ENCODE measurements around the gene GOLGA2. TPM values are rescaled to one million over a fixed set of nuclear protein-coding genes. Genes with fewer than 3 reads are reported as not detected.
A peak's percentile ranks its signal among the peaks of the same experiment; 100 is the strongest.

The GOLGA2 gene
- total and polyA plus RNA-seq, 2 of the 13 experiments (the other 11 are each of a cell fraction or from before 2014, with no cell fraction given), result 45.3 to 45.8 TPM

DNA sequence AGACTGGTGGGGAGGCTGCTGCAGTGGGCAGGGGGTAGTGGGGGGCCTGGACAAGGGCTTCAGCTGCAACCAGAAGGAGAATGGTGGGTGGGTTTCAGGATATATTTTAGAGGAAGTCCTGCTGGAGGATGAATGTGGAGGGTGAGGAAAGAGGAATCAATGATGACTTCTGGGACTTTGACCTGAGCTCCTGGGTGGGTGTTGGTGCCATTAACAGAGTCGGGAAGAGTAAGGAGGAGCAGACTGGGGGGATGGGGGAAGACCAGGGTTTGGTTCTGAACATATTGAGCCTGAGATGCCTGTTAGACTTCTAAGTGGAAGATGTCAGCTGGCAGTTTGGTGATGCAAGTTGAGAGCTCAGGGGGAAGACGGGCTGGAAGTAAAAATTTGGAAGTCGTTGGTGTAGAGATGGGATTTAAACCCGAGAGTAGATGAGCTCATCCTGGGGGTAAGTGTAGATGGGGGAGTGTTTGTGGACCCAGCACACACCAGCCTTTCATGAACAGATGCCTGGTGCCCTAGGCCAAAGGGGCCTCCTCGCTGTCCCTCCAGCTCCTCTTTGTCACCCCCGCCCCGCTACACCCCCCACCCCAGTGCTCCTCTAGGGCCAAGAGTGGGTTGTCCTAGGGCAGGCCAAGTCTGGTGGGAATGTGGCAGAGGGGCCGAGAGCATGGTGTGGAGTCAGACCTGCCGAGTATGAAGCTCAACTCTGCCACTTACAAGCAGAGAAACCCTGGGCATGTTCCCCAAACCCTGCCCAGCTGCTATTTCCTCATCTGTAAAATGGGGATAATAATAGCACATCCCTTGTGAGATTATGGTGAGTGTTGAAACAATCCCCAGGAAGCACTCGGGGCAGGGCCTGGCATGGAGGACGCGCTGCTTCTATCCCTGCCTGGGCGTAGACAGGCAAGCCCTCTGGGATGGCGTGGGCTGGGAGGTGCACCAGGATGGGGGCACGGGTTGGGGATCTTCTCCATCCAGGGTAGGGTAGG, 68.6 kb downstream of the GOLGA2 start:
- H3K27ac ChIP-seq (ENCODE audit: extremely low read length, insufficient read depth, low read length), result no peak overlapping the region
- no peak overlapping the region for H3K9ac ChIP-seq (ENCODE audit: insufficient read depth, low read depth, low read length)
- FAIRE-seq (no peak), DNase-seq (ENCODE audit: low spot score) (no peak), ATAC-seq (no peak)
- H3K36me3 ChIP-seq (replicated peaks in 1 of 2; ENCODE audit: control insufficient read depth in 1 of 2, insufficient read depth in 2 of 2, low read length in 2 of 2), result no peaks in the 10 kb centered on the region
- BruUV-seq (replicated peaks), result no TSS peak
- no peak overlapping the region for H2AFZ ChIP-seq (ENCODE audit: low read length)
- 0 out of 2 replicates have a peak overlapping the region, but pooled peaks have one; percentile 3 for H3K4me2 ChIP-seq (ENCODE audit: low read depth, low read length)
- ChIA-PET POLR2A (interaction anchor here (0.8 to 1.5 kb wide), 3 partner anchors 11 to 39 kb away, joined by 3 to 4 read pairs (median 3); no protein-coding TSS in a partner anchor), CTCF (ENCODE audit: low intra/inter-chr PET ratio, low total read pairs) (no interaction called here)
- H3K4me1 ChIP-seq (ENCODE audit: insufficient read depth, low read length), result peaks cover 58% of the 10 kb centered on the region
- in situ Hi-C loops (cut with HindIII; ENCODE audit: extremely low pct_ligation_motif_present, low pct_unique_long_range_greater_than_20kb), result no loop called here
- TF ChIP-seq ZFP62 (CRISPR knock-in tag; IDR thresholded peaks at IDR 0.05), result no peak
- no peak for TF ChIP-seq NR0B2 (CRISPR knock-in tag; IDR thresholded peaks at IDR 0.05)
- no peak for TF ChIP-seq ZNF816 (CRISPR knock-in tag; IDR thresholded peaks at IDR 0.05; ENCODE audit: borderline replicate concordance)
- no peak for TF ChIP-seq BORCS8-MEF2B (CRISPR knock-in tag; IDR thresholded peaks at IDR 0.05)
- H3K4me3 ChIP-seq (replicated peaks in 1 of 3; ENCODE audit: insufficient read depth in 1 of 3, low read depth in 2 of 3, low read length in 3 of 3), result no peak overlapping the region
- H3K27me3 ChIP-seq (ENCODE audit: control insufficient read depth in 1 of 2, insufficient read depth in 2 of 2, low read length in 2 of 2), result peaks cover 6 to 30% of the 10 kb centered on the region in 2 experiments; a peak in 4 of 5 replicates
- no peaks in the 10 kb centered on the region for H3K79me2 ChIP-seq (ENCODE audit: insufficient read depth, low read length)
- H4K20me1 ChIP-seq (ENCODE audit: insufficient read depth, low read length), result no peaks in the 10 kb centered on the region
- H3K9me3 ChIP-seq (ENCODE audit: low read length), result no peaks in the 10 kb centered on the region
- 52% methylated on average over 12 of the region's 15 CpGs for WGBS (ENCODE audit: low lambda C conversion rate)
- intact Hi-C loops (cut with micrococcal nuclease; ENCODE audit: unreplicated experiment), result no loop called here

GRCh38 chr9:128206484-128206883, 69.3 kb downstream of the GOLGA2 start:
- Histone ChIP-seq H3K4me1 (ENCODE audit: insufficient read depth, low read length) (peaks cover 58% of the 10 kb centered on the region), H3K27me3 (ENCODE audit: control insufficient read depth in 1 of 2, insufficient read depth in 2 of 2, low read length in 2 of 2) (peaks cover 6 to 29% of the 10 kb centered on the region in 2 experiments; a peak in 4 of 5 replicates), H3K27ac (ENCODE audit: extremely low read length, insufficient read depth, low read length) (no peak overlapping the region), H3K9me3 (ENCODE audit: low read length) (no peaks in the 10 kb centered on the region), H3K4me3 (replicated peaks in 1 of 3; ENCODE audit: insufficient read depth in 1 of 3, low read depth in 2 of 3, low read length in 3 of 3) (no peak overlapping the region), H3K36me3 (replicated peaks in 1 of 2; ENCODE audit: control insufficient read depth in 1 of 2, insufficient read depth in 2 of 2, low read length in 2 of 2) (no peaks in the 10 kb centered on the region), H4K20me1 (ENCODE audit: insufficient read depth, low read length) (no peaks in the 10 kb centered on the region), H3K79me2 (ENCODE audit: insufficient read depth, low read length) (no peaks in the 10 kb centered on the region), H2AFZ (ENCODE audit: low read length) (no peak overlapping the region), H3K9ac (ENCODE audit: insufficient read depth, low read depth, low read length) (no peak overlapping the region), H3K4me2 (ENCODE audit: low read depth, low read length) (no peak overlapping the region)
- ATAC-seq (no peak), FAIRE-seq (no peak), DNase-seq (ENCODE audit: low spot score) (no peak)
- ChIA-PET POLR2A (interaction anchor here (0.8 to 1.5 kb wide), 2 partner anchors 12 to 39 kb away, joined by 3 to 4 read pairs; no protein-coding TSS in a partner anchor), CTCF (ENCODE audit: low intra/inter-chr PET ratio, low total read pairs) (no interaction called here)
- TF ChIP-seq ZNF558 (CRISPR knock-in tag; IDR thresholded peaks at IDR 0.05; ENCODE audit: borderline replicate concordance), result no peak
- TF ChIP-seq IKZF5 (CRISPR knock-in tag; IDR thresholded peaks at IDR 0.05), result no peak
- TF ChIP-seq JARID2 (CRISPR knock-in tag; IDR thresholded peaks at IDR 0.05; ENCODE audit: insufficient replicate concordance), result no peak
- TF ChIP-seq TSC22D2 (CRISPR knock-in tag; IDR thresholded peaks at IDR 0.05; ENCODE audit: borderline replicate concordance), result no peak
- intact Hi-C loops (cut with micrococcal nuclease; ENCODE audit: unreplicated experiment), result no loop called here
- in situ Hi-C loops (cut with HindIII; ENCODE audit: extremely low pct_ligation_motif_present, low pct_unique_long_range_greater_than_20kb), result no loop called here
- no TSS peak for BruUV-seq (replicated peaks)
- WGBS (ENCODE audit: low lambda C conversion rate), result 2% methylated on average over 3 of the region's 3 CpGs

Measured in HepG2 (cell line).